Measurements from ENCODE around the gene DDX55.
"Not testable (repeated sequence)": the region's sequence is repeated elsewhere in the genome, so short reads cannot be mapped to it uniquely, and the experiment has no call there.

DDX55 gene

DNA sequence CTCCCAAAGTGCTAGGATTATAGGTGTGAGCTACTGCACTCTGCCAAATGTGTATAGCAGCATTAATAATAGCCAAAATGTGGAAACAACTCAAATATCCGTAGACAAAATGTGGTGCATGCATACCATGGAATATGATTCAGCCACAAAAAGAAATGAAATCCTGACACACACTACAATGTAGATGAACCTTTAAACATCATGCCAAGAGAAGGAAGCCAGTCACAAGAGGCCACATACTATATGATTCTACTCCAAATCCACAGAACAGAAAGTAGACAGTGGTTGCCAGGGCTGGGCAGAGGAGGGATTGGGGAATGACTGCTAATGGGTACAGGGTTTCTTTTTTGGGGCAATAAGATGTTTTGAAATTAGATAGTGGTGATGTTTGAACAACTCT is 25.3 kb upstream of the DDX55 start:
- no peak overlapping the region for H3K4me2 ChIP-seq (ENCODE audit: low read depth, low read length, poor library complexity, severe bottlenecking)
- H3K27ac ChIP-seq (ENCODE audit: low read depth, low read length): no peak overlapping the region
- H2AFZ ChIP-seq (ENCODE audit: low read depth, low read length, severe bottlenecking): no peak overlapping the region
- no peaks in the 10 kb centered on the region for H3K27me3 ChIP-seq (ENCODE audit: low read length)
- H3K9me2 ChIP-seq (replicated peaks; ENCODE audit: insufficient read depth, low read length): no peaks in the 10 kb centered on the region
- H3F3A ChIP-seq (ENCODE audit: insufficient read depth): no peaks in the 10 kb centered on the region
- no peak overlapping the region for H3K4me3 ChIP-seq (ENCODE audit: insufficient read depth, low read length, poor library complexity, severe bottlenecking)
- no peaks in the 10 kb centered on the region for H4K20me1 ChIP-seq (ENCODE audit: low read depth, low read length)
- no peaks in the 10 kb centered on the region for H3K79me2 ChIP-seq (ENCODE audit: insufficient read depth, low read length)
- no peak overlapping the region for H3K9ac ChIP-seq (ENCODE audit: low read length)
- TF ChIP-seq EZH2phosphoT487 (conservative IDR thresholded peaks at IDR 0.05; ENCODE audit: low read length): no peak
- TF ChIP-seq, protein P1, sequence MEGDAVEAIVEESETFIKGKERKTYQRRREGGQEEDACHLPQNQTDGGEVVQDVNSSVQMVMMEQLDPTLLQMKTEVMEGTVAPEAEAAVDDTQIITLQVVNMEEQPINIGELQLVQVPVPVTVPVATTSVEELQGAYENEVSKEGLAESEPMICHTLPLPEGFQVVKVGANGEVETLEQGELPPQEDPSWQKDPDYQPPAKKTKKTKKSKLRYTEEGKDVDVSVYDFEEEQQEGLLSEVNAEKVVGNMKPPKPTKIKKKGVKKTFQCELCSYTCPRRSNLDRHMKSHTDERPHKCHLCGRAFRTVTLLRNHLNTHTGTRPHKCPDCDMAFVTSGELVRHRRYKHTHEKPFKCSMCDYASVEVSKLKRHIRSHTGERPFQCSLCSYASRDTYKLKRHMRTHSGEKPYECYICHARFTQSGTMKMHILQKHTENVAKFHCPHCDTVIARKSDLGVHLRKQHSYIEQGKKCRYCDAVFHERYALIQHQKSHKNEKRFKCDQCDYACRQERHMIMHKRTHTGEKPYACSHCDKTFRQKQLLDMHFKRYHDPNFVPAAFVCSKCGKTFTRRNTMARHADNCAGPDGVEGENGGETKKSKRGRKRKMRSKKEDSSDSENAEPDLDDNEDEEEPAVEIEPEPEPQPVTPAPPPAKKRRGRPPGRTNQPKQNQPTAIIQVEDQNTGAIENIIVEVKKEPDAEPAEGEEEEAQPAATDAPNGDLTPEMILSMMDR (IDR thresholded peaks at IDR 0.05; ENCODE audit: insufficient read depth, low read length, poor library complexity, severe bottlenecking): no peak
- H3K9me3 ChIP-seq (ENCODE audit: insufficient read depth, low read length): no peaks in the 10 kb centered on the region
- no peaks in the 10 kb centered on the region for H3K36me3 ChIP-seq (ENCODE audit: low read length)

DNA sequence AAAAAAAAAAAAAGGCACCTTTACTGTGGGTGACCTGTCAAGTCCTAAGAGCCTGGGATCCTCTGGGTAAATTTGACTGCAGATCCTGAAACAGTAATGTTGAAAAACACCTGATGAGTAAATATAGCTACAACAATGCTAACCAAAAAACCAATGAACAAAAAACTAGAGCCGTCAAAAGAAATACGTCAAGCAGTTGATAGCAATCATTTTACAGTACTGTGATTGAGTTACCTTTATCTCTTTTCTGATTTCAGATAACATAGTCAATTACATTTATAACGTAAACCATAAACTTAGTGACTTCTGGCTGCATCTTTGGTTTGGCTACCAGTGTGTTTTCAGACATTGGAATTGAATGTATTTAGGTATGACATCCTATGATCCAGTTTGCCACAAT is 23.7 kb upstream of the DDX55 start:
- Histone ChIP-seq H3F3A (ENCODE audit: insufficient read depth) (peaks cover 6% of the 10 kb centered on the region; the same call in 1 of the 2 replicates), H2AFZ (ENCODE audit: low read depth, low read length, severe bottlenecking) (no peak overlapping the region), H4K20me1 (ENCODE audit: low read depth, low read length) (no peaks in the 10 kb centered on the region), H3K9ac (ENCODE audit: low read length) (no peak overlapping the region), H3K27me3 (ENCODE audit: low read length) (no peaks in the 10 kb centered on the region), H3K27ac (ENCODE audit: low read depth, low read length) (no peak overlapping the region), H3K36me3 (ENCODE audit: low read length) (no peaks in the 10 kb centered on the region), H3K4me2 (ENCODE audit: low read depth, low read length, poor library complexity, severe bottlenecking) (no peak overlapping the region), H3K79me2 (ENCODE audit: insufficient read depth, low read length) (peaks cover 8% of the 10 kb centered on the region), H3K9me2 (replicated peaks; ENCODE audit: insufficient read depth, low read length) (no peaks in the 10 kb centered on the region), H3K4me3 (ENCODE audit: insufficient read depth, low read length, poor library complexity, severe bottlenecking) (no peak overlapping the region), H3K9me3 (ENCODE audit: insufficient read depth, low read length) (no peaks in the 10 kb centered on the region)
- TF ChIP-seq EZH2phosphoT487 (conservative IDR thresholded peaks at IDR 0.05; ENCODE audit: low read length): no peak
- TF ChIP-seq, protein P1 (IDR thresholded peaks at IDR 0.05; ENCODE audit: insufficient read depth, low read length, poor library complexity, severe bottlenecking): no peak

DNA sequence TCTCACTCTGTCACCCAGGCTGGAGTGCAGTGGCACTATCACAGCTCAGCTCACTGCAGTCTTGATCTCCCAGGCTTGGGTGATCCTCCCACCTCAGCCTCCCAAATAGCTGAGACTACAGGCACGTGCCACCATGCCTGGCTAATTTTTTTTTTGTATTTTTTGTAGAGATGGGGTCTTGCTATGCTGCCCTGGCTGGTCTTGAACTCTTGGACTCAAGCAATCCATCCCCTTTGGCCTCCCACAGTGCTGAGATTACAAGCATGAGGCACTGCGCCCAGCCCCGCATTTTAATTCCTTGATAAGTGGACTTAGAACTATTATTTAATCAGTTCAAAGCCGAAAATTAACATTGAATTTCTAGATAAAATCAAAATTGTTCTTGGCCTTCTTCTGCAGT is 23.1 kb upstream of the DDX55 start:
- not testable (repeated sequence) for H3K27ac ChIP-seq (ENCODE audit: low read depth, low read length); H3K4me3 ChIP-seq (ENCODE audit: insufficient read depth, low read length, poor library complexity, severe bottlenecking); H3K36me3 ChIP-seq (ENCODE audit: low read length); H4K20me1 ChIP-seq (ENCODE audit: low read depth, low read length); H3F3A ChIP-seq (ENCODE audit: insufficient read depth); H3K27me3 ChIP-seq (ENCODE audit: low read length); H3K9ac ChIP-seq (ENCODE audit: low read length); H2AFZ ChIP-seq (ENCODE audit: low read depth, low read length, severe bottlenecking); H3K9me3 ChIP-seq (ENCODE audit: insufficient read depth, low read length); H3K4me2 ChIP-seq (ENCODE audit: low read depth, low read length, poor library complexity, severe bottlenecking); H3K9me2 ChIP-seq (replicated peaks; ENCODE audit: insufficient read depth, low read length)
- peaks cover 14% of the 10 kb centered on the region for H3K79me2 ChIP-seq (ENCODE audit: insufficient read depth, low read length)

DNA sequence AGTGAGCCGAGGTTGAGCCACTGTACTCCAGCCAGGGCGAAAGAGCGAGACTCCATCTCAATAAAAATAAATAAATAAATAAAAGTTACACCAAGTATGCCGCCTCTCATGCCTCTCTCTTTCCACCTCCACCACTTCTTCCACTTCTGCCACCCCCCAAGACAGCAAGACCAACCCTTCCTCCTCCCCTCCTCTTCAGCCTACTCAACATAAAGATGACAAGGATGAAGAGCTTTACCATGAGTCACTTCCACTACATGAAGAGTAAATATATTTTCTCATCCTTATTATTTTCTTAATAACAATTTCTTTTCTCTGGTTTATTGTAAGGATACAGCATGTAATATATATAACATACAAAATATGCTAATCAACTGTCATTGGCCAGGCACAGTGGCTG is 21.1 kb upstream of the DDX55 start:
- Histone ChIP-seq H3K9me2 (replicated peaks; ENCODE audit: insufficient read depth, low read length) (no peaks in the 10 kb centered on the region), H3K4me3 (ENCODE audit: insufficient read depth, low read length, poor library complexity, severe bottlenecking) (no peak overlapping the region), H3K27me3 (ENCODE audit: low read length) (no peaks in the 10 kb centered on the region), H3K27ac (ENCODE audit: low read depth, low read length) (no peak overlapping the region), H3F3A (ENCODE audit: insufficient read depth) (peaks cover 6% of the 10 kb centered on the region; the same call in 1 of the 2 replicates), H3K79me2 (ENCODE audit: insufficient read depth, low read length) (peaks cover 30% of the 10 kb centered on the region), H3K4me2 (ENCODE audit: low read depth, low read length, poor library complexity, severe bottlenecking) (no peak overlapping the region), H3K9ac (ENCODE audit: low read length) (no peak overlapping the region), H2AFZ (ENCODE audit: low read depth, low read length, severe bottlenecking) (no peak overlapping the region), H3K9me3 (ENCODE audit: insufficient read depth, low read length) (no peaks in the 10 kb centered on the region), H4K20me1 (ENCODE audit: low read depth, low read length) (peaks cover 5% of the 10 kb centered on the region; the same call in 1 of the 2 replicates), H3K36me3 (ENCODE audit: low read length) (no peaks in the 10 kb centered on the region)
- TF ChIP-seq, protein P1 (IDR thresholded peaks at IDR 0.05; ENCODE audit: insufficient read depth, low read length, poor library complexity, severe bottlenecking): no peak
- no peak for TF ChIP-seq EZH2phosphoT487 (conservative IDR thresholded peaks at IDR 0.05; ENCODE audit: low read length)

All from SU-DHL-6 (cell line).